SK-N-SH treated with all-trans-retinoic acid at 6 μM for 48 hours (cell line): ENCODE results near the gene ANXA5.

Experiments
- ARNTL ChIP-seq: fragments of 450-650 bp; formaldehyde crosslinking; IDR thresholded peaks from 2 replicates; pipeline ENCODE4 v1.5.0; 2020; ENCODE audit warnings: low read depth, mild to moderate bottlenecking, moderate library complexity, borderline replicate concordance
- CSRNP3 ChIP-seq: fragments of 250-450 bp; sonication (Bioruptor Pico); IDR thresholded peaks from 2 replicates; pipeline ENCODE4 v1.5.1; 2021; ENCODE audit warnings: mild to moderate bottlenecking, moderate library complexity
- ISL1 ChIP-seq: fragments of 250-450 bp; sonication (Bioruptor Pico); IDR thresholded peaks from 2 replicates; pipeline ENCODE4 v2.1.2; 2022; ENCODE audit warnings: mild to moderate bottlenecking, moderate library complexity
- OSR1 ChIP-seq: fragments of 250-450 bp; sonication (Bioruptor Pico); IDR thresholded peaks from 2 replicates; pipeline ENCODE4 v1.8.0; 2022; ENCODE audit warnings: moderate library complexity, mild to moderate bottlenecking, inconsistent platforms
- PATZ1 ChIP-seq: fragments of 250-450 bp; sonication (Bioruptor Pico); IDR thresholded peaks from 2 replicates; pipeline ENCODE4 v1.8.0; 2020; ENCODE audit warnings: mild to moderate bottlenecking, moderate library complexity, borderline replicate concordance
- RARB ChIP-seq: fragments of 250-450 bp; sonication (Bioruptor Pico); IDR thresholded peaks from 2 replicates; pipeline ENCODE4 v1.8.0; 2021; ENCODE audit warnings: mild to moderate bottlenecking, moderate library complexity
- TCF4 ChIP-seq: fragments of 250-450 bp; sonication (Bioruptor Pico); IDR thresholded peaks from 2 replicates; pipeline ENCODE4 v1.8.0; 2021; ENCODE audit warnings: mild to moderate bottlenecking, moderate library complexity, borderline replicate concordance
- ZFP3 ChIP-seq: fragments of 250-450 bp; sonication (Bioruptor Pico); IDR thresholded peaks from 2 replicates; pipeline ENCODE4 v1.5.0; 2020; ENCODE audit warnings: mild to moderate bottlenecking, moderate library complexity

GRCh38 chr4:121674191-121674590 is 22.6 kb downstream of the ANXA5 start:
- TF ChIP-seq CSRNP3 (CRISPR knock-in tag) (no peak), ISL1 (no peak), OSR1 (no peak), RARB (no peak), ZFP3 (no peak), PATZ1 (CRISPR knock-in tag) (no peak), ARNTL (CRISPR knock-in tag) (no peak), TCF4 (CRISPR knock-in tag) (no peak)
